ENCODE measurements around the gene KCNH1.

Gene KCNH1

GRCh38 chr1:211133836-211134669 is at the start of gene KCNH1:
KCNH1 (minus strand) TSS chr1:211134148; CDS start chr1:211133945, 203 bp downstream.
- peak; percentile 69 for DNase-seq (ENCODE audit: low read depth)

GRCh38 chr1:211182746-211183145 is 48.8 kb upstream of the KCNH1 start:
- DNase-seq (ENCODE audit: low read depth) = no peak

GRCh38 chr1:211174375-211174774 is 40.4 kb upstream of the KCNH1 start:
- no peak for DNase-seq (ENCODE audit: low read depth)

GRCh38 chr1:211172657-211173056 is 38.7 kb upstream of the KCNH1 start:
- no peak for DNase-seq (ENCODE audit: low read depth)

- no peak for DNase-seq (ENCODE audit: low read depth)
Measured at GRCh38 chr1:211169353-211169752, 35.4 kb upstream of the KCNH1 start.

GRCh38 chr1:211158866-211159265 is 24.9 kb upstream of the KCNH1 start:
- no peak for DNase-seq (ENCODE audit: low read depth)

GRCh38 chr1:211155040-211155439 is 21.1 kb upstream of the KCNH1 start:
- no peak for DNase-seq (ENCODE audit: low read depth)

- DNase-seq (ENCODE audit: low read depth) = no peak
Measured at GRCh38 chr1:211153932-211154331, 20.0 kb upstream of the KCNH1 start.

GRCh38 chr1:211148366-211148765 is 14.4 kb upstream of the KCNH1 start:
- no peak for DNase-seq (ENCODE audit: low read depth)

- no peak for DNase-seq (ENCODE audit: low read depth)
Measured at GRCh38 chr1:211145944-211146343, 12.0 kb upstream of the KCNH1 start.

GRCh38 chr1:211135342-211135950 is 1.5 kb upstream of the KCNH1 start:
- no peak for DNase-seq (ENCODE audit: low read depth)

GRCh38 chr1:211133393-211133835 is 534 bp downstream of the KCNH1 start:
- no peak for DNase-seq (ENCODE audit: low read depth)

- no peak for DNase-seq (ENCODE audit: low read depth)
Measured at GRCh38 chr1:211132721-211133392, 1.1 kb downstream of the KCNH1 start.

GRCh38 chr1:211129776-211130175 is 4.2 kb downstream of the KCNH1 start:
- DNase-seq (ENCODE audit: low read depth) = no peak

- no peak for DNase-seq (ENCODE audit: low read depth)
Measured at GRCh38 chr1:211127166-211127565, 6.8 kb downstream of the KCNH1 start.

- no peak for DNase-seq (ENCODE audit: low read depth)
Measured at GRCh38 chr1:211126622-211127021, 7.3 kb downstream of the KCNH1 start.

GRCh38 chr1:211118407-211119102 is 15.4 kb downstream of the KCNH1 start:
- no peak for DNase-seq (ENCODE audit: low read depth)

GRCh38 chr1:211114446-211114845 is 19.5 kb downstream of the KCNH1 start:
- no peak for DNase-seq (ENCODE audit: low read depth)

GRCh38 chr1:211113566-211113965 is 20.4 kb downstream of the KCNH1 start:
- DNase-seq (ENCODE audit: low read depth) = no peak

- no peak for DNase-seq (ENCODE audit: low read depth)
Measured at GRCh38 chr1:211111351-211111750, 22.6 kb downstream of the KCNH1 start.

- DNase-seq (ENCODE audit: low read depth) = no peak
Measured at GRCh38 chr1:211101481-211101880, 32.5 kb downstream of the KCNH1 start.

- DNase-seq (ENCODE audit: low read depth) = no peak
Measured at GRCh38 chr1:211099393-211099792, 34.6 kb downstream of the KCNH1 start.

Data from stimulated activated CD8-positive, alpha-beta memory T cell treated with anti-CD3 and anti-CD28 coated beads, Interleukin-12 subunit alpha, Interleukin-12 subunit beta, amount 100 ng/mL, for 4 hours (primary cell).